NCI-H128 (cell line): ENCODE measurements around the gene HS2ST1.
"Not testable (repeated sequence)": the region's sequence is repeated elsewhere in the genome, so short reads cannot be mapped to it uniquely, and the experiment has no call there.

Experiments used
- DNase-seq: peaks from one replicate; lab custom pipeline; 2025; ENCODE audit not compliant: unreplicated experiment; lab: John Stamatoyannopoulos, UW

HS2ST1 gene

DNA sequence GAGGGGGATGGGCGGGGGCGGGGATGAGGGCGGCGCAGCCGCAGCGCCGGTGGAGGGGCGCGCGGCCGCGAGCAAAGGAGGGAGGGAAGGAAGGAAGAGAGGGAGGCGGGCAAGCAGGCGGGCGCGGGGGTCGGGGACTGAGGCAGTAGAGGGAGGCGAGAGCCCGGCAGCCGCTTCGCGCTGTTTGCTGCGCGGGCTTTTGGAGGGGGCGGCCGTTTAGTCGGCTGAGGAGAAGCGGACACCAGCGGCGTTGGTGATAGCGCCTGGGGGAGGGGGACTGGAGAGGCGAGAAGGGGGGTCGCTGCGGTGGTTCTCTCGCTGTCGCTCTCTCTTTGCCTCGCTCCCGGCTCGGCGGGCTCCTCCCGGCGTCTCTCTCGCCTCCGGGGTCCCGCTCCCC lies at the start of gene HS2ST1:
Gene HS2ST1 (plus strand): TSS at position 35 of the 397 bp plus-strand sequence.
- DNase-seq: no peak

DNA sequence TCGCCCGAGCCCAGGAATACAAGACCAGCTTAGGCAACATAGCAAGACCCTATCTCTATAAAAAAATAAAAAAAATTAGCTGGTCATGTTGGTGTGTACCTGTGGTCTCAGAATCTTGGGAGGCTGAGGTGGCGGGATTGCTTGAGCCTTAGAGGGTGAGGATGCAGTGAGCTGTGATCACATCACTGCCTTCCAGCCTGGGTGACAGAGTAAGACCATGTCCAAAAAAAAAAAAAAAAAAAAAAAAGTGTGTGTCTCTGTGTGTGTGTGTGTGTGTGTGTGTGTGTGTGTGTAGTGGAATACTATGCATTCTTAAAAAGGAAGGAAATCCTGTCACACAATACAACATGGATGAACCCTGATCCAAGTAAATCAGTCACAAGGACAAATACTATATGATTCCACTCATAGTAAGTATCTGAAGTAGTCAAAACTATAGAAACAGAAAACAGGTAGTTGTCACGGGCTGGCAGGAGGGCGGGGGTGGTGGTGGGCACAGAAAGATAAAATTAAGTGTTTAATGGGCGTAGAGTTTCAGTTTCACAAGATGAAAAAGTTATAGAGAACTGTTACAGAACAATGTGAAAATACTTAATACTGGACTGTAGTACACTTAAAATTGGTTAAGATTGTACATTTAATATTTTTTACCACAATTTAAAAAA lies 48.3 kb upstream of the HS2ST1 start:
- DNase-seq: no peak

DNA sequence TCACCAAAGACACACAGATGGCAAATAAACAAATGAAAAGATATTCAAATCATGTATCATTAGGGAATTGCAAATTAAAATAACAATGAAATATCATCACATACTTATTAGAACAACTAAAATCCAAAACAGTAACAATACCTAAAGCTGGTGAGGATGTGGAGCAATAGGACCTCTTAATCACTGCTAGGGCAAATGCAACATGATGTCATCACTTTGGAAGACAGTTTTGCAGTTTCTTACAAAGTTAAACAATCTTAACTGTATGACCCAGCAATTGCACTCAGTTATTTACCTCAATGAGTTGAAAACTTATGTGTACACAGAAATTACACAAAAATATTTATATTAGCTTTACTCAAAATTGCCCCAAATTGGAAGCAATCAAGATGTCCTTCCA lies 47.8 kb upstream of the HS2ST1 start:
- no peak for DNase-seq

DNA sequence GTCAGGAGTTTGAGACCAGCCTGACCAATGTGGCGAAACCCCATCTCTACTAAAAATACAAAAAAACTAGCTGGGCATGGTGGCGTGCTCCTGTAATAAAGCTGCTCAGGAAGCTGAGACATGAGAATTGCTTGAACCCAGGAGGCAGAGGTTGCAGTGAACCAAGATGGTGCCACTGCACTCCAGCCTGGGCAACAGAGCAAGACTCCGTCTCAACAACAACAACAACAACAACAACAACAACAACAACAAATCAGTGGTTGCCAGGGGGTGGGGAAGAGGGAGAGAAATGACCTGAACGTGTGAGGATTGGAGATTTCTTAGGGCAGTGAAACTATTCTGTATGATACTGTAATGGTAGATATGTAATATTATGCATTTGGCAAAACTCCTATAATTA lies 47.2 kb upstream of the HS2ST1 start:
- DNase-seq: not testable (repeated sequence)

DNA sequence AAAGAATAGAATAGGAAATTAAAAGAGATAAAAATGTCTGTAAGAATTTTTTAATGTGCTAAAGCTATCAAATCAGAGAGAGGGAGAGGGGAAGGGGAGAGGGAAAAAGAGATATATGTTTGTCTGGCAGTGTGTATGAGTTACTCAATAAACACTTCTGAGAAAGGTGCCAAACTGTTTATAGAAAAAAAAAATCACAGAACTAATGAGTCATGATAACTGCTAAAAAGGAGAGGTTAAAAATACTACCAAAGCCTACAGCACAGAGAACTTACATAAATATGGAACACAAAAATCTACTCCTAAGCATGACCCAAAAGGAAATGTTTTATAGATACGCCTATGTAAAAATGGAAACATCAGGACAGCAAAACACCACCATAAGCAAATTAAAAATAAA lies 46.0 kb upstream of the HS2ST1 start:
- no peak for DNase-seq

DNA sequence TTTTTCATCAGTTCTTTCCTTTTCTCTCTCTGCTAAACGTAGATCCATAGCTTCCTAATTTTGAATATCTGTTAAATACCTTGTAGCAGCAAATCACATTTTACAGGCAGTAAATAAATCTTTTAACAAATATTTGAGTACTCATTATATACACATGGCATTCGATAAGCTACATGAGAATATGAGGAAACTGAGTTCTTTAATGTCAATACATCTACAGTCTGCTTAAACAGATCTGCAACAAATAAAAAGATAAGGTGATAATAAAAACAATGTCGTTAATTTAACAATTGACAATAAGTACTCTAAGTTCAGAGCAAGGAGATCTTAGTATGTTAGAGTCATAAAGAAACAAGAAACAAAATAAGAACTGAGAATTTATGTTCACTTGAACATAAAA lies 43.4 kb upstream of the HS2ST1 start:
- DNase-seq: no peak

DNA sequence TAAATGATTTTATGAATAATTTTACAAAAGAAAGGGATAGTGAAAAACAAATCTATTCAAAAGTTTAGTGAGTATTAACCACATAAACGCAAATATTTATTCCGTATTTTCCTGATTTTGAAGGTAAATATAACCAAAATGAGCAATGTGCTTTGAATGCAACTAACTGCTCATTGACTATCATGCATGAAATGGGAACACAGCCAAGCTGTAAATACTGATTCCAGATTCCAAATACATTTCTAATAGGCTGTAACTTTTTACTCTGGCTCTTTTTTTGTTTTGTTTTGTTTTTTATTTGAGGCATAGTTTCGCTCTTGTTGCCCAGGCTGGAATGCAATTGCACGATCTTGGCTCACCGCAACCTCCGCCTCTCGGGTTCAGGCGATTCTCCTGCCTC lies 42.3 kb upstream of the HS2ST1 start:
- no peak for DNase-seq

DNA sequence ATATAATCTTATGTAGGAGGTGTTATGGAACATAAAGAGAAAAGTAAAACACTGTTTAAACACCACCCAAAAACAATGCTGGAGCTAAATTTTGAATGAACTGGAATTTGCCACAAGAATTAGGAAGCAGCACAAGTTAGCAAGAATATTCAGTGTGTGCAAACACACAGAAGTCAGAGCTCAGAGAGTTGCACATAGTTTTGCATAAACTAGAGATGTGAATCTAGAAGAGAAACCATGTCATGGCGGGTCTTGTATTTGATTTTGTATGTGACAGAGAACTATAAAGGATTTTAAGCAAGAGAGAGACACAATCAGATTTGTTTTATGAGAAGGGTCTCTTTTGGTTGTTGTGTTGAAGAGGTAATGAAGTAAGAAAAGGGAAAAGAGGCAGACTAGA lies 38.7 kb upstream of the HS2ST1 start:
- no peak for DNase-seq

DNA sequence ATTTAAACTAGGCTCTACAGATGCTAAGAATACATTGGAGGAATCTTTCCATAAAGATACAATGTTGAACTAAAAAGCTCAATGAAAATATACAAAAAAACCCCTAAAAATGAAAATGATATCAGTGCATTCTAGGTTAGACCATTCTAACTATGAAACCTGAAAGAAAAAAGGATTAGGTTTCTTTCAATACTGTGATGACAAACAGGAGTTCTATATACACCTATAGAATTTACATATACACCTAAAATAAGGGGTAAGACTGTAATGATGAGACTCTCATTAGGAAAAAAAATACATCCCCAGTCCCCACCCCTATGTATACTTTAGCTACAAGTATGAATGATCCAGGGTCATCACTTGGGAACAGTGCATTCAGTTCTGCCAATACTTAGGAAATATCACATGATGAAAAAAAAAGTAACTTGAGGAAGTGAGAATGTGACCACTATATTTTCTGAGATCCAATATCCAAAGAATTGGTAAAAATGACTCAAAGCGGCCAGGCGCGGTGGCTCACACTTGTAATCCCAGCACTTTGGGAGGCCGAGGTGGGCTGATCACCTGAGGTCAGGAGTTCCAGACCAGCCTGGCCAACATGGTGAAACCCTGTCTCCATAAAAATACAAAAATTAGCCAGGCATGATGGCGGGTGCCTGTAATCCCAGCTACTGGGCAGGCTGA lies 26.8 kb upstream of the HS2ST1 start:
- no peak for DNase-seq

DNA sequence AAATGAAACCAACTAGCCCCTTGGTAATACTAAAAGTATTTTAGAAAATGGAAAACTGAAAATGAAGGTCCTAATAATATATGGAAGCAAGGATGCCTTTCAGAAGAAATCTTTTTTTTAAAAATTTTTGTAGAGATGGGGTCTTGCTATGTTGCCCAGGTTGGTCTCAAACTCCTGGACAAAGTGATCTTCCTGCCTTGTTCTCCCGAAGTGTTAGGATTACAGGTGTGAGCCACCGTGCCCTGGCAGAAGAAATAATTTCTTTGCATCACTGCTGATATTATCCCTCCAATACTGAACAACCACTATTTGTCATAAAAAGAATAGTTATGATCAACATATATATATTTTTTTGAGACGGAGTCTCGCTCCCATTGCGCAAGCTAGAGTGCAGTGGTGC lies 26.1 kb upstream of the HS2ST1 start:
- DNase-seq: no peak

DNA sequence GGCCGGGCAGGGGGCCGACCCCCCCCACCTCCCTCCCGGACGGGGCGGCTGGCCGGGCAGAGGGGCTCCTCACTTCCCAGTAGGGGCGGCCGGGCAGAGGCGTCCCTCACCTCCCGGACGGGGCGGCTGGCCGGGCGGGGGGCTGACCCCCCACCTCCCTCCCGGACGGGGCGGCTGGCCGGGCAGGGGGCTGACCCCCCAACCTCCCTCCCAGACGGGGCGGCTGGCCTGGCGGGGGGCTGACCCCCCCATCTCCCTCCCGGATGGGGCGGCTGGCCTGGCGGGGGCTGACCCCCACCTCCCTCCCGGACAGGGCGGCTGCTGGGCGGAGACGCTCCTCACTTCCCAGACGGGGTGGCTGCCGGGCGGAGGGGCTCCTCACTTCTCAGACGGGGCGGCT lies 15.0 kb upstream of the HS2ST1 start:
- not testable (repeated sequence) for DNase-seq

DNA sequence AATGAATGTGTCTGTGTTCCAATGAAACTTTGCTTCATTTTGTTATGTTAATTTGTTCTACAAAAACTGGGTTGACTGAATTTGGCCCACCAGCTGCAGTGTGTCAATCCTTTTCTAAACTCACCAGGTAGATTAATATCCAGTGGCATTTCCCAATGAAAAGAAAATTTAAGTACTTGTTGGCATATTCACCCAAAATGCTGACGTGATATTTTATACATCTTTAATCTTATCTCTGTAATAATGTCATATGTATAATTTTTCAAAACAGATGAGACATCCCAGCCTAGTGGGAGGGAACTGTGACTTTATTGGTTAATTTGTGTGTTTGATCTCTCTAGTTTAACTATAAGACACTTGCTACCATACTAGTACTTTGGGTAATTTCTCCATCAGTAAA lies 8.6 kb upstream of the HS2ST1 start:
- DNase-seq: no peak

DNA sequence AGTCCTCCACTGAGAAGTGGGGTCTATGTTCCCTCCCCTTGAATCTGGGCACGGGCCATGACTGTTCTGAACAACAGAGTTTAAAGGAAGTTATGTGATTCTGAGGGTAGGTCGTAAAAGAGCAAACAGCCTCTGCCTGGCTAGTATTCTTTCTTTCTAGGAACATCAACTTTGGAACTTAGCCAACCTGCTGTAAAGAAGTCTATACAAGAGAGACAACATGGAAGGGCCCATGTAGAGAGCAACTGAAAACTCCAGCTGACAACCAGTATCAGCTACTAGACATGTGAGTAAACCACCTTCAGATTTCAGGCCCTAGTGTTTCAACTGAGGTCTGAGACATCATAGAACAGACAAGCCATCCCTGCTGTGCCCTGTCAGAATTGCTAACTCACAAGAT lies 8.0 kb upstream of the HS2ST1 start:
- DNase-seq: no peak

DNA sequence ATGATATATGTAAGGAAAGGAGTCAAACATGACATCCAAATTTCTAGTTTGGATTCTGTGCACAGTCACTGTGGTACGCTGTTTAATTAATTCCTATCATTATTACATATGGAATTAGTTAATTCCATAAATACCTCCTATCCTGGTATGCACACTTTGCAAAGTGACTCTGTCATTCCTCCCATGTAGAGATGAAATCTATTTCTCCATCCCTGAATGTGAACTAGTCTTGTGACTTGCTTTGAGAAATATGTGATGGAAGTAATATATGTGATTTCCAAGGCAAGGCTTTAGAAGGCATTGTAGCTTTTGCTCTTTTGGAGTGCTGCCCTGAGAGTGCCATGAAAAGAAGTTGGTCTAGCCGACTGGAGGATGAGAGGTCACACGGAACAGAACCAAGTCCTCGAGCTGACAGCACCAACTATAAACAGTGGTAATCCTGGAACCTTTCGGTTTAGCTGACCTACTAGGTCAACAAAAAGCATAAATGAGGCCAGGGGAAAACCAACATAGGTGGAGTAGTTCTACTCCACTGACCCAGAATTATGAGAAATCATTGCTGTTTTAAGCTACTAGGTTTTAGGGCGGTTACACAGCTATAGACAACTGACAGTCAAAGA lies 2.0 kb upstream of the HS2ST1 start:
- DNase-seq: no peak

DNA sequence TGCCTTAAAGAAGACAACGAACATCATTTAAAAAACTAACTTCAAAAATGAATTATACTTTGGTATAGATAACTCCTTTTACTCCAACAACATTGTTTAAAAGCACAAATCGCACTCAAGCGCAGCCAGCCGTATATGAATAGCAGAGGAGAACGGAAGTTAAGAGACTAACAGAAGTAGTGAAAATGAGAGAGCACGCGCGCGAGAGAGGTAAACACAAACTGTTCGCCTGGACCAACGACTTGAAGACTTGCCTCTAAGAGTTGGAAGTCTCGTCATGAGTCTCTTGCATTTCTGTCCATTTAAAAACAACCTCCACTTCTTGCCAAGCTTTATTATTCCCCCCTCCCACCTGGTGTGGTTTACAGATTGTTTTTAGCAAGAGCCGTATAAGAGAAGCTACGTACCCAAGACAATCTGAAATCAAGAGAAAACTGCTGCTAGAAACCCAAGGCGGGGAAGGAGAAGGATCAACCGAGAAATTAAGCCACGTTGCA lies 988 bp upstream of the HS2ST1 start:
- DNase-seq: peak; percentile 16

DNA sequence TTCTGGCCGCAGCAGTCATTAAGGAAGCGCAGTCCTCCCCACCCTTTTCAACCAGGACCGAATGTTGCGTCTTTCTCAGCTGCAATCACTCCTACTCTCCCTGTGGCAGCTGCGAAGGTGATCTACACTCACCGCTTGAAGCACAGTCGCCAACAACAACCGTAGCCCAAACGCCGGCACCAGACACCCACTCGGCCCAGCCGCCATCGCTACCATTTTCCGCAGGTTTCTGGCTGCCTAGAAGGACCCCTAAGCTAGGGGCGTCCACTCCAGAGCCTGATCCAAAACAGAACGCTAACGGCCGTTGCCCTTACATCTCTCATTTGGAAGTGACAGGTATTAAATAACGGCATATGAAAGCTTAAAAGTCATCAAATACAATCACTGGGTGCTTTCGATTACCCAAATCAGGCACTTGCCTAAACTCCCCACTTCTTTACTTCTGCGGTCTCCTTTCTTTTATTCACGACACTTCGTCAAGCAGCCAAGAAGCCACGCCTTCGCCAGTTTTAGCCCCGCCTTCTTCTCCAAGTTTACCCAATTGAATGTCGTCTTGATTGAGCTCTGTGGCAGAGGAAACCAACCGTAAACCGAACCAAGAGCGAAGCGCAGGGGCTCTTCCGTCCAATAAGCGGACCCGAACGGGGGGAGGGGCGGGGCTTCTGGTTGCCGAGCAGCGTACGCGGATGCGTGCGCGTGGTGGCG lies 387 bp upstream of the HS2ST1 start, which contains the start of gene SELENOF:
Gene SELENOF (minus strand): TSS at position 231 of the 705 bp plus-strand sequence. CDS start 15 bp downstream, at position 216.
- DNase-seq: peak; percentile 99

DNA sequence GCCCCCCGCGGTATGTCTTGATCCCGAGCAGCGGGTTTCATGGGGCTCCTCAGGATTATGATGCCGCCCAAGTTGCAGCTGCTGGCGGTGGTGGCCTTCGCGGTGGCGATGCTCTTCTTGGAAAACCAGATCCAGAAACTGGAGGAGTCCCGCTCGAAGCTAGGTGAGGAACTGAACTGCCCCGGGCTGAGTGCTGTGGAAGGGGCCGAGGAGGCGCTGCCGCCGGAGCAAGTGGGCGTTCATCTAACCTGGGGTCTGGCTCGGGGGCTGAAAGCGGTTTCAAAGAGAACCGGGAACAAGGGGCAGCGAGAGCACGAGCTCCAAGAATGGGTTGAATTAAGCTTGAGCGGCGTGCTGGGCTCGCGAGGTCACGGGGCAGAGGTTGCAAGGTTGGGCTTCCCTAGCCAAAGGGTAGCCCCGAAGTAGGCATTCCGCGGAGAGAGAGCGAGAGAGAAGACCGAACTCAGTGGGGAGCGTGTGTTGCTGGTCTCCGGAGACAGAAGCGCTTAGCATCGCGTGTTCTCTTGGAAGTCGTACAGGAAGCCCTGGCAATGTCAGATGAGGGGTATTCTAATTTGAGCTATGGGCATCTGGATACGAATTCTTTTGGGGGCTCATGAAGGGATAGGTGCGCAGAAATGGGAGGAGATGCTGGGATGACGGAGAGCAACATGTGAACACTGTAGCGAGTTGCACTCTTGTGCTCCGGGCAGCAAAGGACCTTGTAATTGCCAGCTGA lies 732 bp downstream of the HS2ST1 start:
- DNase-seq: peak; percentile 40

DNA sequence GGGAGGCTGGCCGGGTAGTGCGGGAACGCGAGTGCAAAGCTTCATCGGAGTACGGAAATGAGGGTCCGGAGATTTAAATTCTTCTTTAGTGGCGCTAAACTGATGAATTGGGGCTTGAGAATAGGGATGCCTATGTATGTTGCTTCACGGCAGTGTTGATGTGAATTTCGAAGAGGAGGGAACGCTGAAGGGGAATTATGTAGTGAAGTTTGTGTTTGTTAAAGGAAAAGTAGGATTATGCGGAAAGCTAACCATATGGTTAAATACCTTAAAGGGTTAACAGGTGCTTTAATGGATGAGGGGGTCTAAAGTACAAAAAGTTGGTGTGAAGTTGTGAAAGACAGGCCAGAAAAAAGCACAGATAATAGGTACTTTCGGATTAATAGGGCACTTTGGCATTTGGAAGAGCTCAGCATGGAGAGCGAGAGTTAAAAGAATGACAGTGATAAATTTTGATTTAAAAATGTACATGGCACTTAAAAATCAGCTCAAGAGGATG lies 1.4 kb downstream of the HS2ST1 start:
- DNase-seq: no peak

DNA sequence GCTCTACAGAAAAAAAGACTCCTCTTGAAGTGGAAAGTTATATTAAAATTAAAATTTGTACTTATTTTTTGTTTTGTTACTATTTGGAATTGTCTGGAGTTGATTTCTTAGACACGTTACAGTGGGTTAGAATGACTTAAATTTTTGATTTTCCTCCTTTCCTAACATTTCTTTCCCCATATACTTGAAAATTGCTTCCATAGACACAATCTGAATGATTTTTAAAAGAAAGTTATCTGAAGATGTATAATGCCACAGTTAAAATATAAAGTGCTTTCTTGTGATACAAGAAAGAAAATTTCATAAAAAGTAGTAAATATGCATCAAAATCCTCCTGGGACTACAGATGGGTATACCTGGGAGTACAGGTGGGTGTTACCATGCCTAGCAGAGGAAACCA lies 2.3 kb downstream of the HS2ST1 start:
- no peak for DNase-seq

DNA sequence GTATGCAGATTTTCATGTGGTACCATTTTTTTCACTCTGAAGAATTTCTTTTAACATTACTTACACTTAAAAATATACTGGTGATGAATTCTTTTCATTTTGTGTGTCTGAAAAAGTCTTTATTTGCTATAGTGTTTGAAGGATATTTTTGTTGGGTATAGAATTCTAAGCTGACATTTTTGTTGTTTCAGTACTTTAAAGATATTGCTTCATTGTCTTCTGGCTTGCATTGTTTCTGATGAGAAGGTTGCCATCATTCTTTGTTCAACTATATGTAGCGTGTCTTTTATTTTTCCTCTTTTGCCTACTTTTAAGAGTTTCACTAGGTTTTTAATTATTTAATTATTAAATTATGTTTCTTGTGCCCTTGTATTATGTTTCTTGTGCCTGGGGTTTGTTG lies 8.0 kb downstream of the HS2ST1 start:
- no peak for DNase-seq
